ENCODE measurements around the gene OPCML.

Gene OPCML

GRCh38 chr11:132623511-132623910 is 908.8 kb downstream of the OPCML start:
- no peak for TF ChIP-seq EZH2phosphoT487 (IDR thresholded peaks at IDR 0.05; ENCODE audit: low read length)
- no peak for TF ChIP-seq CTCF (IDR thresholded peaks at IDR 0.05; ENCODE audit: low read length)
- no peak for TF ChIP-seq EZH2 (optimal IDR thresholded peaks at IDR 0.05; ENCODE audit: low read depth, low read length)
- Histone ChIP-seq H4K20me1 (ENCODE audit: insufficient read depth, low read length) (no peaks in the 10 kb centered on the region), H3K9me2 (replicated peaks; ENCODE audit: insufficient read depth, low read length) (no peaks in the 10 kb centered on the region), H3K27ac (ENCODE audit: low read length) (no peak overlapping the region), H3K79me2 (ENCODE audit: low read length) (no peaks in the 10 kb centered on the region), H3K9me3 (replicated peaks; ENCODE audit: insufficient read depth, low read length) (no peaks in the 10 kb centered on the region), H3K4me3 (ENCODE audit: low read length) (no peak overlapping the region), H3K27me3 (replicated peaks; ENCODE audit: insufficient read depth, low read length) (no peaks in the 10 kb centered on the region), H3K4me1 (ENCODE audit: low read length) (no peaks in the 10 kb centered on the region), H3K36me3 (replicated peaks; ENCODE audit: insufficient read depth, low read length) (no peaks in the 10 kb centered on the region), H3K9ac (ENCODE audit: low read length) (no peak overlapping the region), H3F3A (ENCODE audit: insufficient read depth, low read length) (no peaks in the 10 kb centered on the region), H3K4me2 (ENCODE audit: low read depth, low read length) (no peak overlapping the region), H2AFZ (ENCODE audit: low read length) (no peak overlapping the region)
- no peak for DNase-seq

GRCh38 chr11:132621976-132622580 is 910.2 kb downstream of the OPCML start:
- no peaks in the 10 kb centered on the region for H3F3A ChIP-seq (ENCODE audit: insufficient read depth, low read length)
- no peak overlapping the region for H2AFZ ChIP-seq (ENCODE audit: low read length)
- DNase-seq, result no peak
- no peaks in the 10 kb centered on the region for H3K9me2 ChIP-seq (replicated peaks; ENCODE audit: insufficient read depth, low read length)
- H4K20me1 ChIP-seq (ENCODE audit: insufficient read depth, low read length), result no peaks in the 10 kb centered on the region
- no peaks in the 10 kb centered on the region for H3K27me3 ChIP-seq (replicated peaks; ENCODE audit: insufficient read depth, low read length)
- no peaks in the 10 kb centered on the region for H3K79me2 ChIP-seq (ENCODE audit: low read length)
- H3K4me3 ChIP-seq (ENCODE audit: low read length), result no peak overlapping the region
- H3K9me3 ChIP-seq (replicated peaks; ENCODE audit: insufficient read depth, low read length), result no peaks in the 10 kb centered on the region
- no peak overlapping the region for H3K9ac ChIP-seq (ENCODE audit: low read length)
- H3K4me1 ChIP-seq (ENCODE audit: low read length), result no peaks in the 10 kb centered on the region
- no peaks in the 10 kb centered on the region for H3K36me3 ChIP-seq (replicated peaks; ENCODE audit: insufficient read depth, low read length)
- no peak overlapping the region for H3K4me2 ChIP-seq (ENCODE audit: low read depth, low read length)
- TF ChIP-seq EZH2phosphoT487 (IDR thresholded peaks at IDR 0.05; ENCODE audit: low read length), result no peak
- TF ChIP-seq EZH2 (optimal IDR thresholded peaks at IDR 0.05; ENCODE audit: low read depth, low read length), result no peak
- no peak for TF ChIP-seq CTCF (IDR thresholded peaks at IDR 0.05; ENCODE audit: low read length)
- no peak overlapping the region for H3K27ac ChIP-seq (ENCODE audit: low read length)

GRCh38 chr11:132620423-132620822 is 911.9 kb downstream of the OPCML start:
- TF ChIP-seq CTCF (IDR thresholded peaks at IDR 0.05; ENCODE audit: low read length) (no peak), EZH2phosphoT487 (IDR thresholded peaks at IDR 0.05; ENCODE audit: low read length) (no peak), EZH2 (optimal IDR thresholded peaks at IDR 0.05; ENCODE audit: low read depth, low read length) (no peak)
- Histone ChIP-seq H3K36me3 (replicated peaks; ENCODE audit: insufficient read depth, low read length) (no peaks in the 10 kb centered on the region), H3K79me2 (ENCODE audit: low read length) (no peaks in the 10 kb centered on the region), H3K27ac (ENCODE audit: low read length) (no peak overlapping the region), H3K27me3 (replicated peaks; ENCODE audit: insufficient read depth, low read length) (no peaks in the 10 kb centered on the region), H3K4me1 (ENCODE audit: low read length) (no peaks in the 10 kb centered on the region), H3K9ac (ENCODE audit: low read length) (no peak overlapping the region), H3K9me2 (replicated peaks; ENCODE audit: insufficient read depth, low read length) (no peaks in the 10 kb centered on the region), H2AFZ (ENCODE audit: low read length) (no peak overlapping the region), H3K4me3 (ENCODE audit: low read length) (no peak overlapping the region), H4K20me1 (ENCODE audit: insufficient read depth, low read length) (no peaks in the 10 kb centered on the region), H3F3A (ENCODE audit: insufficient read depth, low read length) (no peaks in the 10 kb centered on the region), H3K9me3 (replicated peaks; ENCODE audit: insufficient read depth, low read length) (no peaks in the 10 kb centered on the region), H3K4me2 (ENCODE audit: low read depth, low read length) (no peak overlapping the region)
- no peak for DNase-seq
